ENCODE measurements around the gene DCAF8L2. TPM values are rescaled to one million over a fixed set of nuclear protein-coding genes. Genes with fewer than 3 reads are reported as not detected.

The DCAF8L2 gene
- total RNA-seq, 2 experiments from 2014 or later = not detected

DNA sequence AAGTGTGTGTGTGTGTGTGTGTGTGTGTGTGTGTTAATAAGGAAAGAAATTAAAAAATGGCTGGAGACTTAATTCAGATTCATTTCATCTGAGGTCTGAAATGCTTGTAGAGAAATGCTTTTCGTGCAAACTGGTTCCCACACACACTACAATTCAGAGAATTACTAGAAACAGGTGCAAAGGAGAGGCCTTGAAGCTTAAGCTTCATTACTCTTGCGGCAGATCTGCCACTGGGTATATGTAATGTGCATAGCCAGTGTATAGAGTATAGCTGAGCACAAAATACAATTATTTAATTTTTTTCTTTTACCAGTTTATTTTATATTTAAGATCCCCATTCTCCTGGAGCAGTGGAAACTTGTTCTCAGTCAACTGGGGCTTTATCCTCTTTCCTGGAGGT lies 185.8 kb downstream of the DCAF8L2 start:
- Mint-ChIP-seq H3K4me1 (ENCODE audit: low read depth) (no peaks in the 10 kb centered on the region), H3K9me3 (peaks cover 2% of the 10 kb centered on the region), H3K27ac (no peak overlapping the region), H3K27me3 (ENCODE audit: low read depth) (no peaks in the 10 kb centered on the region), H3K36me3 (ENCODE audit: low read depth) (no peaks in the 10 kb centered on the region), H3K4me3 (no peak overlapping the region)
- intact Hi-C loops (cut with micrococcal nuclease) = no loop called here
- no peak for DNase-seq
- CTCF ChIA-PET = no interaction called here

DNA sequence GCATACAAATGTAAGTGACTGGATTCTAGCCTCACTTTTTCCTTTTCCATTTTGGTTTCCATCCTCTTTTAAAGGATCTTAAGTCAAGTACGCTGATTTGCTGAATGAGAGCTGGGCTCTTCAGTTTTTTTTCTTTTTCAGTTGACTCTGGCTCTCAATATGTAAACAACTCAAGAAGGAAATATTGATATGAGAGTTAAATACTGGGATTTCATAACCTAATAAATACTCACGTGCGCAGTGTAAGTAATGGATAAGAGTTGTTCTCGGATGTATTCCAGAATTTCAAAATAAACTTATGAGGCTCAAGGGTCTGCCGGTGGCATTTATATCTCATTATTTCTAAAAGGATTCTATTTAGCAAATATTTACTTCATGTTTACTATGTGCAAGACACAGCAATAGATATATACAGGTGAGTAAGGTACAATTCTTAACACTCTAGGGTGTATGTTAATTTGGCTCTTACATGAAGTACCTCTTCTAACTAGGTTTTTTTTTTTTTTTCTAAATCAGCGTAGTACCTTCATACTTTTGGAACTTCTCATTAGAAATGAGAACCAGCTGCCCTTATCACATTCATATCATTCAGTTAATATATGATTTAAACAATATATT lies 206.6 kb downstream of the DCAF8L2 start:
- H3K27me3 Mint-ChIP-seq (ENCODE audit: low read depth) = no peaks in the 10 kb centered on the region
- CTCF ChIA-PET = no interaction called here
- no peaks in the 10 kb centered on the region for H3K36me3 Mint-ChIP-seq (ENCODE audit: low read depth)
- no peaks in the 10 kb centered on the region for H3K9me3 Mint-ChIP-seq
- intact Hi-C loops (cut with micrococcal nuclease) = no loop called here
- DNase-seq = no peak
- no peaks in the 10 kb centered on the region for H3K4me1 Mint-ChIP-seq (ENCODE audit: low read depth)
- H3K27ac Mint-ChIP-seq = no peak overlapping the region
- H3K4me3 Mint-ChIP-seq = no peak overlapping the region

DNA sequence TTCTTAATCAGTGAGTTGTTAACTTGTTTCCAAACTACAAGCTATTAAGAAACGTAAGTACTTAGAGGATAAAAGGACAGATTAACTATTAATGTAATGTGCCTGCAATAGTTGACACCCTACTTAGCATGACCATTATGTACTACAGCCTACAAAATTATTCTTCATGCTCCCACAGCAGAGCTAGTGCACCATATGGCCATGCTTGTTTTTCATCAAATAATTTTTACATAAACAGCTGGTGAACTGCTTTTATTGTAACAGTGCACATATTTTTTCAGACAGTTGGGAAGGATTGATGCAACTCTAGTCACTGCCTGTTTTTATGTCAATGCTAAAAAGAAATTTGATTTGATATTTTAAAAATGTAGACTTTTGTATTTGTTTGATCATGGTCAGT lies 207.4 kb downstream of the DCAF8L2 start:
- Mint-ChIP-seq H3K4me1 (ENCODE audit: low read depth) (no peaks in the 10 kb centered on the region), H3K27me3 (ENCODE audit: low read depth) (no peaks in the 10 kb centered on the region), H3K4me3 (no peak overlapping the region), H3K27ac (no peak overlapping the region), H3K9me3 (no peaks in the 10 kb centered on the region), H3K36me3 (ENCODE audit: low read depth) (no peaks in the 10 kb centered on the region)
- intact Hi-C loops (cut with micrococcal nuclease) = no loop called here
- DNase-seq = no peak
- CTCF ChIA-PET = no interaction called here

Other genes starting within 250 kb of the DCAF8L2 start
- gene PPP4R3C, start 127.0 kb upstream of the DCAF8L2 start, total RNA-seq = not detected
- not detected for gene MAGEB10, start 217.6 kb downstream of the DCAF8L2 start, total RNA-seq